HEK293 (cell line): ENCODE results near the gene EDEM2.

Experiments used
- FEZF1 ChIP-seq: fragments of 450-650 bp; formaldehyde crosslinking; IDR thresholded peaks from 2 replicates; pipeline ENCODE4 v1.5.1; 2016; ENCODE audit warnings: missing biosample characterization, missing genetic modification characterization
- GLIS2 ChIP-seq: fragments of 450-650 bp; formaldehyde crosslinking; IDR thresholded peaks from 2 replicates; pipeline ENCODE4 v1.5.1; 2016; ENCODE audit warnings: missing biosample characterization, missing genetic modification characterization
- HOXD13 ChIP-seq: sonication (generic); formaldehyde crosslinking; IDR thresholded peaks from 2 replicates; pipeline ENCODE4 v1.8.0; 2022; ENCODE audit warnings: missing genetic modification reagents, borderline replicate concordance
- KLF16 ChIP-seq: fragments of 450-650 bp; formaldehyde crosslinking; IDR thresholded peaks from 2 replicates; pipeline ENCODE4 v1.5.1; 2017; ENCODE audit warnings: missing biosample characterization, missing genetic modification characterization
- KLF9 ChIP-seq: fragments of 450-650 bp; formaldehyde crosslinking; IDR thresholded peaks from 2 replicates; pipeline ENCODE4 v1.5.1; 2016; ENCODE audit warnings: missing biosample characterization, missing genetic modification characterization, low read depth
- REPIN1 ChIP-seq: fragments of 450-650 bp; formaldehyde crosslinking; IDR thresholded peaks from 2 replicates; pipeline ENCODE4 v1.5.1; 2017; ENCODE audit warnings: missing biosample characterization, missing genetic modification characterization, low read depth
- SALL2 ChIP-seq: fragments of 450-650 bp; formaldehyde crosslinking; IDR thresholded peaks from 2 replicates; pipeline ENCODE4 v1.5.0; 2017; ENCODE audit warnings: missing biosample characterization, mild to moderate bottlenecking, missing genetic modification characterization, borderline replicate concordance
- SCRT2 ChIP-seq: fragments of 450-650 bp; formaldehyde crosslinking; IDR thresholded peaks from 2 replicates; pipeline ENCODE4 v1.5.1; 2016; ENCODE audit warnings: missing biosample characterization, missing genetic modification characterization
- ZBTB8A ChIP-seq: fragments of 450-650 bp; formaldehyde crosslinking; IDR thresholded peaks from 2 replicates; pipeline ENCODE4 v1.5.1; 2016; ENCODE audit warnings: missing biosample characterization, missing genetic modification characterization
- ZEB2 ChIP-seq: fragments of 450-650 bp; formaldehyde crosslinking; IDR thresholded peaks from 2 replicates; pipeline ENCODE4 v1.5.1; 2016; ENCODE audit warnings: missing biosample characterization, missing genetic modification characterization
- ZFP41 ChIP-seq: fragments of 450-650 bp; formaldehyde crosslinking; IDR thresholded peaks from 2 replicates; pipeline ENCODE4 v1.5.1; 2016; ENCODE audit warnings: missing biosample characterization, missing genetic modification characterization, borderline replicate concordance
- ZFP69B ChIP-seq: fragments of 450-650 bp; formaldehyde crosslinking; IDR thresholded peaks from 2 replicates; pipeline ENCODE4 v1.5.1; 2016; ENCODE audit warnings: missing biosample characterization, missing genetic modification characterization
- ZNF140 ChIP-seq: fragments of 450-650 bp; formaldehyde crosslinking; IDR thresholded peaks from 2 replicates; pipeline ENCODE4 v1.5.1; 2016; ENCODE audit warnings: missing biosample characterization, missing genetic modification characterization
- ZNF19 ChIP-seq: fragments of 450-650 bp; formaldehyde crosslinking; IDR thresholded peaks from 2 replicates; pipeline ENCODE4; 2016; ENCODE audit warnings: missing biosample characterization, missing genetic modification characterization, low read depth
- ZNF292 ChIP-seq: fragments of 450-650 bp; formaldehyde crosslinking; IDR thresholded peaks from 2 replicates; pipeline ENCODE4 v1.5.1; 2016; ENCODE audit warnings: low read depth, missing biosample characterization, missing genetic modification characterization, borderline replicate concordance
- ZNF37A ChIP-seq: fragments of 450-650 bp; IDR thresholded peaks from 2 replicates; pipeline ENCODE4 v1.5.1; 2018; ENCODE audit warnings: missing biosample characterization, missing genetic modification characterization
- ZNF394 ChIP-seq: fragments of 450-650 bp; formaldehyde crosslinking; IDR thresholded peaks from 2 replicates; pipeline ENCODE4 v1.5.1; 2016; ENCODE audit warnings: missing biosample characterization, missing genetic modification characterization, mild to moderate bottlenecking, moderate library complexity, borderline replicate concordance
- ZNF433 ChIP-seq: fragments of 450-650 bp; formaldehyde crosslinking; IDR thresholded peaks from 2 replicates; pipeline ENCODE4 v1.5.1; 2016; ENCODE audit warnings: missing biosample characterization, missing genetic modification characterization, low read depth
- ZNF510 ChIP-seq: fragments of 450-650 bp; formaldehyde crosslinking; IDR thresholded peaks from 2 replicates; pipeline ENCODE4 v1.5.1; 2018; ENCODE audit warnings: mild to moderate bottlenecking, missing genetic modification characterization, missing biosample characterization; ENCODE audit not compliant: insufficient replicate concordance
- ZNF561 ChIP-seq: fragments of 450-650 bp; IDR thresholded peaks from 2 replicates; pipeline ENCODE4 v1.5.1; 2018; ENCODE audit warnings: missing biosample characterization, missing genetic modification characterization, borderline replicate concordance
- ZNF596 ChIP-seq: fragments of 450-650 bp; IDR thresholded peaks from 2 replicates; pipeline ENCODE4 v1.5.0; 2018; ENCODE audit warnings: missing biosample characterization, mild to moderate bottlenecking, missing genetic modification characterization, moderate library complexity
- ZNF610 ChIP-seq: fragments of 450-650 bp; formaldehyde crosslinking; IDR thresholded peaks from 2 replicates; pipeline ENCODE4 v1.5.1; 2016; ENCODE audit warnings: missing biosample characterization, missing genetic modification characterization, borderline replicate concordance
- ZNF621 ChIP-seq: fragments of 450-650 bp; formaldehyde crosslinking; IDR thresholded peaks from 2 replicates; pipeline ENCODE4 v1.5.1; 2017; ENCODE audit warnings: missing biosample characterization, missing genetic modification characterization
- ZNF664 ChIP-seq: fragments of 450-650 bp; formaldehyde crosslinking; IDR thresholded peaks from 2 replicates; pipeline ENCODE4 v1.5.1; 2016; ENCODE audit warnings: missing biosample characterization, missing genetic modification characterization
- ZNF707 ChIP-seq: fragments of 450-650 bp; formaldehyde crosslinking; IDR thresholded peaks from 2 replicates; pipeline ENCODE4 v1.5.1; 2016; ENCODE audit warnings: missing biosample characterization, missing genetic modification characterization
- ZSCAN23 ChIP-seq: fragments of 450-650 bp; formaldehyde crosslinking; IDR thresholded peaks from 2 replicates; pipeline ENCODE4 v1.5.1; 2016; ENCODE audit warnings: missing biosample characterization, missing genetic modification characterization
- TF ChIP-seq, protein P1 (sequence below): fragments of 450-650 bp; formaldehyde crosslinking; IDR thresholded peaks from 2 replicates; pipeline ENCODE4 v1.5.1; 2017; ENCODE audit warnings: missing biosample characterization, missing genetic modification characterization
- TF ChIP-seq, protein P2 (sequence below): sonication (generic); formaldehyde crosslinking; IDR thresholded peaks from 2 replicates; pipeline ENCODE4 v1.8.1; 2022; ENCODE audit warnings: mild to moderate bottlenecking, moderate library complexity, missing genetic modification reagents
- TF ChIP-seq, protein P3 (sequence below): fragments of 450-650 bp; formaldehyde crosslinking; IDR thresholded peaks from 2 replicates; pipeline ENCODE4 v1.5.1; 2016; ENCODE audit warnings: missing biosample characterization, missing genetic modification characterization
- TF ChIP-seq, protein P4 (sequence below): fragments of 450-650 bp; formaldehyde crosslinking; IDR thresholded peaks from 2 replicates; pipeline ENCODE4 v1.5.1; 2017; ENCODE audit warnings: missing biosample characterization, missing genetic modification characterization
- TF ChIP-seq, protein P5 (sequence below): fragments of 450-650 bp; formaldehyde crosslinking; IDR thresholded peaks from 2 replicates; pipeline ENCODE4 v1.5.1; 2016; ENCODE audit warnings: missing biosample characterization, missing genetic modification characterization
- TF ChIP-seq, protein P6 (sequence below): fragments of 450-650 bp; formaldehyde crosslinking; IDR thresholded peaks from 2 replicates; pipeline ENCODE4 v1.5.1; 2016; ENCODE audit warnings: missing biosample characterization, missing genetic modification characterization

Gene EDEM2

DNA sequence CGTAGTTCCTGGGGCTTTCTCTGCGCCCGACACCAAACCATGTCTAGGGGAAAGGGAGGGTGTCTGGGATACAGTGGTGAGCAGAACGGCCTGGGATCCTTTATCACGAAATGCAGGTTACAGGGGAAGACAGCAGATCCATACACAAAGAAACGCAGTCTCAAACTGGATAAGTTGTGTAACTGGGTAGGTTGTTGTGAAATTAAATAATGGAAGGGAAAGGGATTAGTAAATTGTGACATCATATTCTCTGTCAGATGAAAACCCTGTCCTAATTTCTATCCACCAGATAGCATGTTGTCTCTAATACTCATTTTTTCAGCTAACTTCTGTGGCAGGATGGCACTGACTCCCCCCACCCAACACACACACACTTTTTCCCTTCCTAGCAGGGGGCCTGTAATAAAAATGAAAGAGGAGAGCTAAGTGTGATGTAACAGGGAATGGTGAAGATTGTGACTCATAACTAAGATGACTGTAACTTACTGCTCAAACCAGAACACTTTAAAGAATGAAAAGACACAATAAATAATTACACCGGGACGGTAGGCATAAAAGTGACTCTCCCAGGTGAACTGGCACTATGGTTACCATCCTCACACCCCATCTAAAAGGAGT, 53.8 kb downstream of the EDEM2 start (continued):
- TF ChIP-seq, protein P1, sequence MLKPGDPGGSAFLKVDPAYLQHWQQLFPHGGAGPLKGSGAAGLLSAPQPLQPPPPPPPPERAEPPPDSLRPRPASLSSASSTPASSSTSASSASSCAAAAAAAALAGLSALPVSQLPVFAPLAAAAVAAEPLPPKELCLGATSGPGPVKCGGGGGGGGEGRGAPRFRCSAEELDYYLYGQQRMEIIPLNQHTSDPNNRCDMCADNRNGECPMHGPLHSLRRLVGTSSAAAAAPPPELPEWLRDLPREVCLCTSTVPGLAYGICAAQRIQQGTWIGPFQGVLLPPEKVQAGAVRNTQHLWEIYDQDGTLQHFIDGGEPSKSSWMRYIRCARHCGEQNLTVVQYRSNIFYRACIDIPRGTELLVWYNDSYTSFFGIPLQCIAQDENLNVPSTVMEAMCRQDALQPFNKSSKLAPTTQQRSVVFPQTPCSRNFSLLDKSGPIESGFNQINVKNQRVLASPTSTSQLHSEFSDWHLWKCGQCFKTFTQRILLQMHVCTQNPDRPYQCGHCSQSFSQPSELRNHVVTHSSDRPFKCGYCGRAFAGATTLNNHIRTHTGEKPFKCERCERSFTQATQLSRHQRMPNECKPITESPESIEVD (tag by site-specific recombination) = peak; percentile 79
- no peak for TF ChIP-seq SCRT2
- TF ChIP-seq HOXD13 (CRISPR knock-in tag) = no peak
- no peak for TF ChIP-seq ZNF394 (tag by site-specific recombination)
- TF ChIP-seq ZFP41 = no peak
- TF ChIP-seq ZNF140 (tag by site-specific recombination) = no peak
- no peak for TF ChIP-seq ZNF37A (tag by site-specific recombination)
- TF ChIP-seq, protein P2, sequence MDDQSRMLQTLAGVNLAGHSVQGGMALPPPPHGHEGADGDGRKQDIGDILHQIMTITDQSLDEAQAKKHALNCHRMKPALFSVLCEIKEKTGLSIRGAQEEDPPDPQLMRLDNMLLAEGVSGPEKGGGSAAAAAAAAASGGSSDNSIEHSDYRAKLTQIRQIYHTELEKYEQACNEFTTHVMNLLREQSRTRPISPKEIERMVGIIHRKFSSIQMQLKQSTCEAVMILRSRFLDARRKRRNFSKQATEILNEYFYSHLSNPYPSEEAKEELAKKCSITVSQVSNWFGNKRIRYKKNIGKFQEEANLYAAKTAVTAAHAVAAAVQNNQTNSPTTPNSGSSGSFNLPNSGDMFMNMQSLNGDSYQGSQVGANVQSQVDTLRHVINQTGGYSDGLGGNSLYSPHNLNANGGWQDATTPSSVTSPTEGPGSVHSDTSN (CRISPR knock-in tag) = no peak
- no peak for TF ChIP-seq ZNF621 (tag by site-specific recombination)
- peak; percentile 62 for TF ChIP-seq ZEB2 (tag by site-specific recombination)
- TF ChIP-seq ZFP69B (tag by site-specific recombination) = no peak
- TF ChIP-seq ZNF19 (tag by site-specific recombination) = no peak
- TF ChIP-seq, protein P3, sequence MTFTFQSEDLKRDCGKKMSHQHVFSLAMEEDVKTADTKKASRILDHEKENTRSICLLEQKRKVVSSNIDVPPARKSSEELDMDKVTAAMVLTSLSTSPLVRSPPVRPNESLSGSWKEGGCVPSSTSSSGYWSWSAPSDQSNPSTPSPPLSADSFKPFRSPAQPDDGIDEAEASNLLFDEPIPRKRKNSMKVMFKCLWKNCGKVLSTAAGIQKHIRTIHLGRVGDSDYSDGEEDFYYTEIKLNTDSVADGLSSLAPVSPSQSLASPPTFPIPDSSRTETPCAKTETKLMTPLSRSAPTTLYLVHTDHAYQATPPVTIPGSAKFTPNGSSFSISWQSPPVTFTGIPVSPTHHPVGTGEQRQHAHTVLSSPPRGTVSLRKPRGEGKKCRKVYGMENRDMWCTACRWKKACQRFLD (tag by site-specific recombination) = no peak
- no peak for TF ChIP-seq ZNF433 (tag by site-specific recombination)
- TF ChIP-seq ZNF292 (tag by site-specific recombination) = no peak
- no peak for TF ChIP-seq SALL2 (tag by site-specific recombination)
- TF ChIP-seq, protein P4, sequence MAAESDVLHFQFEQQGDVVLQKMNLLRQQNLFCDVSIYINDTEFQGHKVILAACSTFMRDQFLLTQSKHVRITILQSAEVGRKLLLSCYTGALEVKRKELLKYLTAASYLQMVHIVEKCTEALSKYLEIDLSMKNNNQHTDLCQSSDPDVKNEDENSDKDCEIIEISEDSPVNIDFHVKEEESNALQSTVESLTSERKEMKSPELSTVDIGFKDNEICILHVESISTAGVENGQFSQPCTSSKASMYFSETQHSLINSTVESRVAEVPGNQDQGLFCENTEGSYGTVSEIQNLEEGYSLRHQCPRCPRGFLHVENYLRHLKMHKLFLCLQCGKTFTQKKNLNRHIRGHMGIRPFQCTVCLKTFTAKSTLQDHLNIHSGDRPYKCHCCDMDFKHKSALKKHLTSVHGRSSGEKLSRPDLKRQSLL (tag by site-specific recombination) = no peak
- TF ChIP-seq ZBTB8A (tag by site-specific recombination) = 0 out of 2 replicates have a peak, but pooled peaks have one; percentile 9
- peak; percentile 46; the same call in 1 of the 2 replicates for TF ChIP-seq FEZF1 (tag by site-specific recombination)
- no peak for TF ChIP-seq GLIS2 (tag by site-specific recombination)
- TF ChIP-seq, protein P5, sequence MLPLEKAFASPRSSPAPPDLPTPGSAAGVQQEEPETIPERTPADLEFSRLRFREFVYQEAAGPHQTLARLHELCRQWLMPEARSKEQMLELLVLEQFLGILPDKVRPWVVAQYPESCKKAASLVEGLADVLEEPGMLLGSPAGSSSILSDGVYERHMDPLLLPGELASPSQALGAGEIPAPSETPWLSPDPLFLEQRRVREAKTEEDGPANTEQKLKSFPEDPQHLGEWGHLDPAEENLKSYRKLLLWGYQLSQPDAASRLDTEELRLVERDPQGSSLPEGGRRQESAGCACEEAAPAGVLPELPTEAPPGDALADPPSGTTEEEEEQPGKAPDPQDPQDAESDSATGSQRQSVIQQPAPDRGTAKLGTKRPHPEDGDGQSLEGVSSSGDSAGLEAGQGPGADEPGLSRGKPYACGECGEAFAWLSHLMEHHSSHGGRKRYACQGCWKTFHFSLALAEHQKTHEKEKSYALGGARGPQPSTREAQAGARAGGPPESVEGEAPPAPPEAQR (tag by site-specific recombination) = no peak
- no peak for TF ChIP-seq ZNF610 (tag by site-specific recombination)
- TF ChIP-seq ZNF664 (tag by site-specific recombination) = no peak
- TF ChIP-seq REPIN1 (tag by site-specific recombination) = no peak
- TF ChIP-seq KLF9 = 0 out of 2 replicates have a peak, but pooled peaks have one; percentile 9
- TF ChIP-seq ZNF707 (tag by site-specific recombination) = no peak
- no peak for TF ChIP-seq ZNF596 (tag by site-specific recombination)
- TF ChIP-seq KLF16 (tag by site-specific recombination) = no peak
- TF ChIP-seq, protein P6, sequence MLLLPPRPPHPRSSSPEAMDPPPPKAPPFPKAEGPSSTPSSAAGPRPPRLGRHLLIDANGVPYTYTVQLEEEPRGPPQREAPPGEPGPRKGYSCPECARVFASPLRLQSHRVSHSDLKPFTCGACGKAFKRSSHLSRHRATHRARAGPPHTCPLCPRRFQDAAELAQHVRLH (tag by site-specific recombination) = no peak
- TF ChIP-seq ZSCAN23 (tag by site-specific recombination) = no peak
- no peak for TF ChIP-seq ZNF561 (tag by site-specific recombination)
- no peak for TF ChIP-seq ZNF510
